ENCODE data around the gene LNPK. TPM values are rescaled to one million over a fixed set of nuclear protein-coding genes. Genes with fewer than 3 reads are reported as not detected.

LNPK gene
- total and polyA plus RNA-seq, 2 of the 4 experiments (the other 2 are of a cell fraction): 18.7 to 48.6 TPM

DNA sequence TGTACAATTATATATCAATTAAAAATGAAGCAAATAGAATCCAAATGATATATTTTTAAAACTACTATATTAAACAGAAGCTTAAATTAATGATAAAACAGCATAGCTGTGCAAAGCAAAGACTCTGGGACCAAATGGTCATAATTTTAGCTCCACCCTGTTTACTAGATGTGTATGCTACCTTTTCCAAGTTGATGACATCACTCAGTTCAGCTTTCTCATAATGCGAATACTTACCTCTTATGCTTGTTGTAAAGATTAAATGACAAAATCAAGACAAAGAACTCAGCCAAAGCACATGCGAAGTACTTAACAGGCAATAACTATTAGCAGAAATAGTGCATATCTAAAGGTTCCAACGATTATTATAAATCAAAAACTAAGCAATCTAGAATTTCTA lies 51.6 kb downstream of the LNPK start:
- no peaks in the 10 kb centered on the region; the same call in 1 of the 2 replicates for H3K36me3 ChIP-seq (ENCODE audit: control insufficient read depth, insufficient read depth, low read length)

More for the DNA sequence above, 51.6 kb downstream of the LNPK start:
- no peak overlapping the region for H3K9ac ChIP-seq (ENCODE audit: low read depth, low read length)
- no CpG with 5 or more reads among the region's 3 CpGs for WGBS, 2 experiments (ENCODE audit: extremely low coverage in 2 of 2, insufficient read length in 1 of 2)
- H2BK15ac ChIP-seq (ENCODE audit: low read depth, low read length): no peak overlapping the region
- no peak overlapping the region for H2BK120ac ChIP-seq (ENCODE audit: low read depth, low read length)
- ATAC-seq (ENCODE audit: low read depth) (no peak), DNase-seq (no peak)
- no peaks in the 10 kb centered on the region for H3K9me1 ChIP-seq (ENCODE audit: insufficient read depth, low read length)
- peaks cover 0 to 6% of the 10 kb centered on the region in 2 experiments; a peak in 1 of 4 replicates for H3K79me1 ChIP-seq (ENCODE audit: low read depth in 1 of 2, low read length in 2 of 2)
- H2AK5ac ChIP-seq (ENCODE audit: low read depth, low read length): no peak overlapping the region
- no peak overlapping the region for H2BK5ac ChIP-seq (ENCODE audit: low read depth, low read length, poor library complexity, severe bottlenecking)
- ChIA-PET CTCF (no interaction called here), POLR2A (ENCODE audit: unreplicated experiment) (no interaction called here)
- no peak overlapping the region for H4K8ac ChIP-seq (ENCODE audit: low read depth in 2 of 2, low read length in 2 of 2)
- no peak overlapping the region for H3K18ac ChIP-seq (ENCODE audit: low read depth, low read length)
- H3K9me3 ChIP-seq (ENCODE audit: control insufficient read depth, insufficient read depth, low read length): no peaks in the 10 kb centered on the region
- dilution Hi-C loops (cut with HindIII; ENCODE audit: low sequenced_read_pairs, unreplicated experiment) (no loop called here), intact Hi-C loops (cut with micrococcal nuclease) (no loop called here), in situ Hi-C loops (cut with MboI; ENCODE audit: low sequenced_read_pairs) (no loop called here)
- H2AFZ ChIP-seq (replicated peaks; ENCODE audit: low read length, poor library complexity): no peak overlapping the region
- H3K4me2 ChIP-seq (ENCODE audit: low read depth, low read length): no peak overlapping the region
- H3K4ac ChIP-seq (ENCODE audit: low read depth, low read length): no peak overlapping the region
- H3K14ac ChIP-seq (replicated peaks; ENCODE audit: low read depth, low read length): no peak overlapping the region
- no peak overlapping the region for H3K4me3 ChIP-seq (ENCODE audit: insufficient read depth, low read depth, low read length)
- BruUV-seq (replicated peaks): no TSS peak
- H2BK20ac ChIP-seq (ENCODE audit: low read depth, low read length): no peak overlapping the region
- H4K20me1 ChIP-seq (ENCODE audit: insufficient read depth, low read length): no peaks in the 10 kb centered on the region
- no peaks in the 10 kb centered on the region for H3K27me3 ChIP-seq (ENCODE audit: control insufficient read depth, insufficient read depth, low read length)
- H4K91ac ChIP-seq (ENCODE audit: insufficient read depth, low read depth, low read length): no peak overlapping the region
- H4K5ac ChIP-seq (ENCODE audit: low read depth, low read length): no peak overlapping the region
- H3K4me1 ChIP-seq (ENCODE audit: control insufficient read depth, insufficient read depth, low read length): no peaks in the 10 kb centered on the region; the same call in 1 of the 2 replicates
- no peak overlapping the region for H3K23ac ChIP-seq (ENCODE audit: low read depth, low read length)
- H3K27ac ChIP-seq (ENCODE audit: insufficient read depth, low read length): no peak overlapping the region
- no peak overlapping the region for H2AK9ac ChIP-seq (replicated peaks; ENCODE audit: low read depth, low read length, poor library complexity)
- H3K56ac ChIP-seq (ENCODE audit: extremely low read depth, insufficient read depth, low read length): no peak overlapping the region
- TF ChIP-seq RCOR1 (IDR thresholded peaks at IDR 0.05; ENCODE audit: insufficient replicate concordance, low read length): no peak
- no peak for TF ChIP-seq BHLHE40 (IDR thresholded peaks at IDR 0.05; ENCODE audit: low read depth, low read length)
- TF ChIP-seq, protein P1, sequence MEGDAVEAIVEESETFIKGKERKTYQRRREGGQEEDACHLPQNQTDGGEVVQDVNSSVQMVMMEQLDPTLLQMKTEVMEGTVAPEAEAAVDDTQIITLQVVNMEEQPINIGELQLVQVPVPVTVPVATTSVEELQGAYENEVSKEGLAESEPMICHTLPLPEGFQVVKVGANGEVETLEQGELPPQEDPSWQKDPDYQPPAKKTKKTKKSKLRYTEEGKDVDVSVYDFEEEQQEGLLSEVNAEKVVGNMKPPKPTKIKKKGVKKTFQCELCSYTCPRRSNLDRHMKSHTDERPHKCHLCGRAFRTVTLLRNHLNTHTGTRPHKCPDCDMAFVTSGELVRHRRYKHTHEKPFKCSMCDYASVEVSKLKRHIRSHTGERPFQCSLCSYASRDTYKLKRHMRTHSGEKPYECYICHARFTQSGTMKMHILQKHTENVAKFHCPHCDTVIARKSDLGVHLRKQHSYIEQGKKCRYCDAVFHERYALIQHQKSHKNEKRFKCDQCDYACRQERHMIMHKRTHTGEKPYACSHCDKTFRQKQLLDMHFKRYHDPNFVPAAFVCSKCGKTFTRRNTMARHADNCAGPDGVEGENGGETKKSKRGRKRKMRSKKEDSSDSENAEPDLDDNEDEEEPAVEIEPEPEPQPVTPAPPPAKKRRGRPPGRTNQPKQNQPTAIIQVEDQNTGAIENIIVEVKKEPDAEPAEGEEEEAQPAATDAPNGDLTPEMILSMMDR (conservative IDR thresholded peaks at IDR 0.05; ENCODE audit: low read depth, low read length): no peak
- no peak for TF ChIP-seq RAD21 (IDR thresholded peaks at IDR 0.05; ENCODE audit: low read length)
- TF ChIP-seq RFX5 (IDR thresholded peaks at IDR 0.05; ENCODE audit: low read depth, low read length): no peak
- TF ChIP-seq, protein P2, sequence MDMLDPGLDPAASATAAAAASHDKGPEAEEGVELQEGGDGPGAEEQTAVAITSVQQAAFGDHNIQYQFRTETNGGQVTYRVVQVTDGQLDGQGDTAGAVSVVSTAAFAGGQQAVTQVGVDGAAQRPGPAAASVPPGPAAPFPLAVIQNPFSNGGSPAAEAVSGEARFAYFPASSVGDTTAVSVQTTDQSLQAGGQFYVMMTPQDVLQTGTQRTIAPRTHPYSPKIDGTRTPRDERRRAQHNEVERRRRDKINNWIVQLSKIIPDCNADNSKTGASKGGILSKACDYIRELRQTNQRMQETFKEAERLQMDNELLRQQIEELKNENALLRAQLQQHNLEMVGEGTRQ (IDR thresholded peaks at IDR 0.05; ENCODE audit: low read depth, low read length): no peak
- no peak for TF ChIP-seq SMC3 (IDR thresholded peaks at IDR 0.05; ENCODE audit: low read depth, low read length)
- TF ChIP-seq CEBPB (IDR thresholded peaks at IDR 0.05; ENCODE audit: low read depth, low read length): no peak
- TF ChIP-seq MXI1 (IDR thresholded peaks at IDR 0.05; ENCODE audit: borderline replicate concordance, low read depth, low read length): no peak
- no peak for TF ChIP-seq CHD1 (IDR thresholded peaks at IDR 0.05; ENCODE audit: low read depth, low read length)
- TF ChIP-seq NFE2L2 (IDR thresholded peaks at IDR 0.05; ENCODE audit: low read depth, low read length): no peak
- TF ChIP-seq MAZ (IDR thresholded peaks at IDR 0.05; ENCODE audit: borderline replicate concordance, low read depth, low read length): no peak
- no peak for TF ChIP-seq MAFK (IDR thresholded peaks at IDR 0.05; ENCODE audit: low read depth, low read length)
- no peak for TF ChIP-seq POLR2A (IDR thresholded peaks at IDR 0.05; ENCODE audit: low read depth, low read length)
- TF ChIP-seq FOS (IDR thresholded peaks at IDR 0.05; ENCODE audit: low read depth, low read length): no peak
